Right forelimb (tissue), 1 donor: ENCODE results near the gene EDN2.

ENCODE experiments used
- DNase-seq: peaks from one replicate; pipeline ENCODE4 v3.0.0-alpha.2; 2018

EDN2 gene

DNA sequence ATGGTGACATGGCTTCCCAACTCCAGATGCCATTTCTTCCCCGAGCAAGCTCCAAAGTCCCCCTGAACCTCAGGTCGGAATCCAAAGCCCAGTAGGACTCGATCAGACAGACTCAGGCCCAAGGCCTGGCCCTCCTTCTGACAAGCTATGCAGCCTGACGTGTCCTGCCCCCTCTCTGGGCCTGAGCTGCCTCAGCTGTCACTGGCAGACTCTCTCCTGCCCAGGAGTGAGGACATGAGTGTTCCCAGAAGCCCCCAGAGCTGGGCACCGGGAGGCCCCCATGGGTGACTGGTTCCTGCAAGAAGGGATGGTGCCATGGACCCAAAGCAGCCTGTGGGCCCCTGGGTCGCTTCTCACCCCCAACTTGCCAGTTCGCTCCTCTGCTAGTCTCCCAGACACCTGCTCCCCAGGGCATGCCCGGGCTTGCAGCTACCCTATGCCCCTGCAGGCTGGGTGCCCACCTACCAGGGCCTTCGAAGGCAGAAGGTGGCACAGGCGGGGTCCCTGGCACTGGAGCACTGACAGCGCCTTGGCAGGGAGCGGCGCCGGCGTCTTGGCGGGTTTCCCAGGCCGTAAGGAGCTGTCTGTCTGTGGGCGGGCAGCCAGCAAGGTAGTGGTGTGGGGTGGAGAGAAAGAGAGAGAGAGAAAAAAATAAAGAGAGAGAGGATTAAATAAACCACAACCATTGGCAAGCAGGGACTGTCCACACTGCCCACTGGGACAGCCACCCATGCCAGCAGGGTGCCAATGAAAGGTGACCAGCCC is 2.3 kb downstream of the EDN2 start:
- DNase-seq = no peak

DNA sequence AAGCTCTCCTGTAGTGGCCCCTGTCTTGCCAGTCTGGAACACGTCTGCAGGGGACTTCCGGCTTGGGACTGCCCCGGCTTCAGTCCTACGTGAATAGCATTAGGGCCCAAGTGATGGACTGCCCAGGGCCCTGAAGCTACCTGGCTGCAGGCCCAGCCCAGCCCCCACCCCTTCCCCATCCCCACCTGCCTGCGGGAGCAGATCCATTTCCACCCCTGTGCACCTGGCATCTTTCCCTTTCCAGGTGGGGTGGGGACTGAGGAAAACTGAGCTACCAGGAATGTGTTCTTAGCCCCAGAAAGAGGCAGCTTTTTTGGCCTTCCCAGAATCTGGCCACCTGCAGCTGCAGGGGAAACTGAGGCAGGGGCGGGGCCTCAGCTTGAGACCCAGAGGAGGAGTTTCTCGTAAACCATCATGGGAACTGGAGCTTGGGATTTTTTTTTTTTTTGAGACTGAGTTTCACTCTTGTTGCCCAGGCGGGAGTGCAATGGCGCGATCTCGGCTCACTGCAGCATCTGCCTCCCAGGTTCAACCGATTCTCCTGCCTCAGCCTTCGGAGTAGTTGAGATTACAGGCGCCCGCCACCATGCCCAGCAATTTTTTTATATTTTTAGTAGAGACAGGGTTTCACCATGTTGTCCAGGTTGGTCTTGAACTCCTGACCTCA is 3.2 kb downstream of the EDN2 start:
- no peak for DNase-seq

GRCh38 chr1:41480204-41481108 is 4.0 kb downstream of the EDN2 start:
- no peak for DNase-seq

DNA sequence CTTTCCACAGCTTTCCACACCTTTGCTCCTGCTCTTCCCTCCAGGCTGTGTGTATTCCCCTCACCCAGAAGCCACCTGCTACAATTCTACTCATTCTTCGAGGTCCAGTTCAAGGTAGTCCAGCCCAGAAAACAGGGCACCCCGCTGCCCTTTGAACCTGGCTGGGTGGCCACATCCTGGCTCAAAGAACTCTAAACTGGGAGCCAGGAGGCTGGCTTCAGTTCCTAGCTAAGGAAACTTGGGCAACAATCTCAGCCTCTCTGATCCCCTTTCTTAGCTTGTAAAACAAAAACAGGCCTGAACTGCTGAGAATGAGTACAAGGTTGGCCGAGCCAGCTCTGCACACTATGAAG is 4.7 kb downstream of the EDN2 start:
- no peak for DNase-seq

- no peak for DNase-seq
Observed at GRCh38 chr1:41479000-41479807, 5.3 kb downstream of the EDN2 start.

GRCh38 chr1:41478118-41478748 is 6.2 kb downstream of the EDN2 start:
- DNase-seq = no peak

GRCh38 chr1:41476807-41477361 is 7.6 kb downstream of the EDN2 start:
- no peak for DNase-seq

DNA sequence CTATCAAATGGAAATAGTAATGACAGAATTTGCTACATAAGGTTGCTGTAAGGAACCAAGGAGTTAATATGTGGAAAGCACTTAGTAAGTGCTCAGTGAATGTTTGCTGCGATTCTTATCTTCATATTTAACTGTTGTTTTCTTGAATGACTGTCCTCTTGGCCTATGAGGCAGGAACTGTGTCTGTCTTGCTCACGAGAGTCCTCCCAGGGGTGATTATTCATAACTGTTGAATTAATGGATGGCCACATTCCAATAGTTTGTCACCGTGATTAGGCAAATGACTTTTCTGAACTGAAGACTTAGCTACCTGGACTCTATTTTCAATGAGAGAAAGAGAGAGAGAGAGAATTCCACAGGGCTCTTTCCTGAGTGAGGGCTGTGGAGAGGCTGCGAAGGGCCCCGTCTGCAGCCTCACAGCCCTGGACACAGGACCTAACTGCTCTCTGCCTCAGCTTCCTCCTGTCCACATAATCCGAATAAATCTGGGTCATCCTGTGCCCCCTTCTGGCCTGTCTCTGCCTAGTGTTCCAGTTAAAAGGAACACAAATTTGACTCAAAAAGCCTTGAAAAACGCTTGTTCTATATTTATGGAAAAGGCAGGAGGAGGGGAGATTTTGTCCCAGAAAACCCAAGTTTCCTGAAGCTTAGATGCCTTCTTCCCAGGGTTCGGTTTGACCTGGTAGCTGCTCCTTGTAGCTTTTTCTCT is 8.5 kb downstream of the EDN2 start:
- no peak for DNase-seq

DNA sequence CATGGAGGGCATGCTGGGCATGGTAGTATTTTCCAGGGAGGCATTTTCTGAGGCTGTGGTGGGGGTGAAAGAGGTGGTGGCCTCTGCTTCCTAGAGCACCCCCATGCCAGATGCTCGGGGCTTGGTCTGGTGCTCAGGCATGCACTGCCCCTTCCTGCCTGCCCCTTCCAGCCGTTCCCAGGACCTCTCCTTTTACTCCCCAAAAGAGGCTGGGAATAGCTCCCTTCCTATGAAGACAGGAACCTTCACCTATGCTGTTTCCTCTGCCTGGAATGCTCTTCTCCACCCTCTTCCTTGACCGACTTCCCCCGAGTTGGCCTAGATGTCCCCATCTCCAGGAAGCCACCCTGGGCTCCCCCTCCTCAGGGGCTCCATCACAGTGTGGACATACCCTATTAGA is 9.1 kb downstream of the EDN2 start:
- DNase-seq = no peak

DNA sequence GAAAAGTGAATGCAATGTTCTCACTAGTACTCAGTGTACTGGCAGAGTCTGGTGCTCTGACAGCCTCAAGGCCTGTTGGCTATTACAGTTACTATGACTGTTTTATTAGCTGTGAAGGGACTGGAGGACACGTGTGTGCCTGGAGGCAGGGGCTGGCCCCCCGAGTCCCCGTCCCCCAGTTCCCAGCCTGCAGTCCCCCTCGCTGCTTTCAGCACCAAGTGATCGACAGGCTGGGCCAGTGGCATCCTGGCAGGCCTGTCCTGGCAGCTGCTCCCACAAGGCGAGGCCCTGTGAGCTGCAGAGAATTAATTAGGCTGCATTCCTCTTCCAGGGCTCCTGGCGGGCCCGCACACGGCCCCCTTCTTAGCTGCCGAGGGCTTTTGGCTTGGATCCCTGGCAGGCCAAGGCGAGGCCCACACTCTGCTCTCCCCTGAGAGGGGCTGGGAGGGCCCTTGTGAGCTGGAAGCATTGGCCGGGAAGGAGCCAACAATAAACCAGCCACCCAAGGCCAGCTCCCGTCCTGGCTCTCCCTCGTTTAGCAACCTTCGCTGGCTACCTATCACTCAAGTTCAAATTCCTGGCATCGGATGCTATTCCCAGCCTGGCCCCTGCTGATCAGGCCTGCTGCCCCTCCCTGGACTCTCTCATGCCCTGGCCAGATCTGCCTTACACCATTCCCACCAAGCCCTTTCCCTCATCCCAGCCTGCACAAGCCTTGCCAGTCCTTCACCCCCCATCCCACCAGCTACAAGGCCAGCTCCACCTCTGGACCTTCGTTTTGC is 9.8 kb downstream of the EDN2 start:
- peak; percentile 86 for DNase-seq

DNA sequence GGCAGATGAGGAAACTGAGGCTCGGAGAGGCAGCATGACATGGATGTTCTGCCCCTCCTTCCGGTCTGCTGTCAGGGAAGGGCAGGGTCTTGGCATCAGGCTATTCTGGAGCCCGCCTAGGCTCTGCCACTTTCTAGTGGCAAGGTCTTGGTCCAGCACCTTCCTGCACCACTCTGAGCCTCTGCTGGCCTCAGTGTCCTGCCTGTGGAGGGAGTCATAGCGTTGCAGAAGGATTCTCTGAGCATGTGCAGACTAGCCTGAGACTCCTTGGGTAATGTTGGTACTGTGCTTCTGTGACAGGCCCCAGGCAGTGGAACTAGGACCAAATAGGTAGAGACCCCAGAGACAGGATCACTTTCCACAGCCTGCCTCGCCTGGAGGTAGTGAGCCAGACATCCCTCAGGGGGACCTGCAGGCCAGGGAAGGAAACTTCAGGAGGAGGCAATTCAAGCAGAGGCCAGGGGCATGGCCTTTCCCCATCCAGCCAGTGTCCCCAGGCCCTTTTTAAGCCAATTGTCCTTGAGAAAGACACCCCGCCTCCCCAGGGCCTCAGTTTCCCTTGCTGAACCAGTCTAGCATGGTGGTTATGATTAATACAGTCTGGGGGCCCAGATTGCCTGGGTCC is 10.6 kb downstream of the EDN2 start:
- DNase-seq = no peak

DNA sequence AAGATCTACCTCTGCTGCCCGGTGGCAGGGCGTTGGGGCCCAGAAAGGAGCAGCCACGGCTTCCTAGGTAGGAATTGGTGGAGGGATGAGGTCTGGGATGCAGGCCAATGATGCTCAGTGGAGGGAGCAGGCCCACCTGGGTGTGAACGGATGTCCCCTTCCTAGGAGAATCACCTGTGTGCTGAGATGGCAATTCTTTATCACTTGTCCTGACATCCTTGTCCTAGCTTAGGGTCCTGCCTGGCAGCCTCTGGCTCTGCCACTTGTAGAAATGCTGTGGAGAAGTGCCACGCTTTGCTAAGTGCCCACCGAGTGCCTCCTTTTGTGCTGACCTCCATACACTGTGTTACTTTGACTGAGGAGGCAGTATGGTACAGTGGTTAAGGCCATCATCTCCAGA is 12.8 kb downstream of the EDN2 start:
- no peak for DNase-seq

DNA sequence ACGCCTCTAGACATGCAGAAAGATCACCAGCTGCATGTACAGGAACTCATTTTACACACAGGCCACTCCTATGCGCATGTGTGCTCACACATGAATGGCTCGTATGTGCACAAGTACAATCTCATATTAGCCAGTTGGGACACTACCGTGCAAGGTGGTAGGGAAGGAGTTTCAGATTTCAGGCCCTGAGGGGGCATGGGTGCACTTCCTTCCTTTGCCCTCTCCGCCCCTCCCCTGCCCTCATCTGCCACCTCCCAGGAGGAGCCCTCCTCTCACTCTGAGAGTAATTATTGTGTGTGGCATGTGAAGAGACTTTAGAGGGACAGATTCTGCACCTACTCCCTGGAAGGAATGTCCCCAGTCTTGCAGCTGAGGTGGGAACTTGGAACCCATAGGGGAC is 14.8 kb downstream of the EDN2 start:
- no peak for DNase-seq

DNA sequence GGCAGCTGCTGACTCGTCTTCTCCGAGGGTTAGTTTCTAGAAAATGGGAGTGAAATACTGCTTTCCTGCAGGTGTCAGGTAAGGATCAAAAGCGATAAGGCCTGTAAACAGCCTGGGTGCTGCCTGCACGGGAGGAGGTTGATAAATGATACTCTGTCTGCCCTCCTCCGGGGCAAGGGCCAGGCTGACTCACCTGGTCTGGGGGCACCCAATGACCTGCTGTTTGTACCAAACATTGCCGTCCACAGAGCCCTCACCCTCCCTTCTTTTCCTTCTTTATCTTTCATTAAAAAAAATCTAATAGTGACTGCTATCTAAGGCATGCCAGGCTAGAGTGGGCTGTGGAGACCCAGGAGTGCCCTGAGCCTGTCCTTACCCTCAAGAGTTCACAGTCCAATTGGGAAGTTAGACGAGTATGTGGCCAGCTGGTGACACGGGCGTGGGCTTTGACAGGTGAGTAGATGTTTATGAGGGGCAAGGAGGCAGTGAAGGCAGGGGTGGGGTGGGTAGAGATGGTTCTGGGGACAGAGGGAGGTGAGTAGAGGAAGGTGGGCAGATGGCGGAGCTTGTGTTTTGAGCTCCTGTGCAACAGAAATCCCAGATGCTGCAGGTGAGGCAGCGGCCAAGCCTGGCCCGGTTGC is 16.2 kb downstream of the EDN2 start:
- no peak for DNase-seq

- no peak for DNase-seq
Observed at GRCh38 chr1:41467673-41468072, 16.8 kb downstream of the EDN2 start.

GRCh38 chr1:41466146-41466545 is 18.3 kb downstream of the EDN2 start:
- DNase-seq = no peak

GRCh38 chr1:41465741-41466140 is 18.7 kb downstream of the EDN2 start:
- no peak for DNase-seq

GRCh38 chr1:41464885-41465284 is 19.6 kb downstream of the EDN2 start:
- DNase-seq = no peak

GRCh38 chr1:41463516-41463915 is 21.0 kb downstream of the EDN2 start:
- DNase-seq = no peak

DNA sequence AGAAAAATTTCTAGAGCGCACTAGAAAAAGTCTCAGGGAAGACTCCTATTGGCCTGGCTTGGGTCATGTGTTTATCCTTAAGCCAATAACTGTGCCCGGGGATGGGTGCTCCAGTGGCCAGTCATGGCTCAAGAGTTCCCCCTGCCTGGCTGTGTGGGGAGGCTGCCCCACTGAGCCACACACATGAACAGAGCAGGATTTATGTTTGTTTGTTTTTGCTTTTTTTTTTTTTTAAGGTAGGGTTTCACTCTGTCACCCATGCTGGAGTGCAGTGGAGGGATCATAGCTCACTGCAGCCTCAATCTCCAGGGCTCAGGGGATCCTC is 21.8 kb downstream of the EDN2 start:
- DNase-seq = no peak
